ENCODE results near the gene LGALS9. TPM values are rescaled to one million over a fixed set of nuclear protein-coding genes. Genes with fewer than 3 reads are reported as not detected.
"Not testable (repeated sequence)": the region's sequence is repeated elsewhere in the genome, so short reads cannot be mapped to it uniquely, and the experiment has no call there.

Gene LGALS9
- total and polyA plus RNA-seq, 2 experiments from 2014 or later = 0.48 to 0.73 TPM

GRCh38 chr17:27671591-27671910 lies 40.6 kb downstream of the LGALS9 start (continued):
- TF ChIP-seq, protein P1, sequence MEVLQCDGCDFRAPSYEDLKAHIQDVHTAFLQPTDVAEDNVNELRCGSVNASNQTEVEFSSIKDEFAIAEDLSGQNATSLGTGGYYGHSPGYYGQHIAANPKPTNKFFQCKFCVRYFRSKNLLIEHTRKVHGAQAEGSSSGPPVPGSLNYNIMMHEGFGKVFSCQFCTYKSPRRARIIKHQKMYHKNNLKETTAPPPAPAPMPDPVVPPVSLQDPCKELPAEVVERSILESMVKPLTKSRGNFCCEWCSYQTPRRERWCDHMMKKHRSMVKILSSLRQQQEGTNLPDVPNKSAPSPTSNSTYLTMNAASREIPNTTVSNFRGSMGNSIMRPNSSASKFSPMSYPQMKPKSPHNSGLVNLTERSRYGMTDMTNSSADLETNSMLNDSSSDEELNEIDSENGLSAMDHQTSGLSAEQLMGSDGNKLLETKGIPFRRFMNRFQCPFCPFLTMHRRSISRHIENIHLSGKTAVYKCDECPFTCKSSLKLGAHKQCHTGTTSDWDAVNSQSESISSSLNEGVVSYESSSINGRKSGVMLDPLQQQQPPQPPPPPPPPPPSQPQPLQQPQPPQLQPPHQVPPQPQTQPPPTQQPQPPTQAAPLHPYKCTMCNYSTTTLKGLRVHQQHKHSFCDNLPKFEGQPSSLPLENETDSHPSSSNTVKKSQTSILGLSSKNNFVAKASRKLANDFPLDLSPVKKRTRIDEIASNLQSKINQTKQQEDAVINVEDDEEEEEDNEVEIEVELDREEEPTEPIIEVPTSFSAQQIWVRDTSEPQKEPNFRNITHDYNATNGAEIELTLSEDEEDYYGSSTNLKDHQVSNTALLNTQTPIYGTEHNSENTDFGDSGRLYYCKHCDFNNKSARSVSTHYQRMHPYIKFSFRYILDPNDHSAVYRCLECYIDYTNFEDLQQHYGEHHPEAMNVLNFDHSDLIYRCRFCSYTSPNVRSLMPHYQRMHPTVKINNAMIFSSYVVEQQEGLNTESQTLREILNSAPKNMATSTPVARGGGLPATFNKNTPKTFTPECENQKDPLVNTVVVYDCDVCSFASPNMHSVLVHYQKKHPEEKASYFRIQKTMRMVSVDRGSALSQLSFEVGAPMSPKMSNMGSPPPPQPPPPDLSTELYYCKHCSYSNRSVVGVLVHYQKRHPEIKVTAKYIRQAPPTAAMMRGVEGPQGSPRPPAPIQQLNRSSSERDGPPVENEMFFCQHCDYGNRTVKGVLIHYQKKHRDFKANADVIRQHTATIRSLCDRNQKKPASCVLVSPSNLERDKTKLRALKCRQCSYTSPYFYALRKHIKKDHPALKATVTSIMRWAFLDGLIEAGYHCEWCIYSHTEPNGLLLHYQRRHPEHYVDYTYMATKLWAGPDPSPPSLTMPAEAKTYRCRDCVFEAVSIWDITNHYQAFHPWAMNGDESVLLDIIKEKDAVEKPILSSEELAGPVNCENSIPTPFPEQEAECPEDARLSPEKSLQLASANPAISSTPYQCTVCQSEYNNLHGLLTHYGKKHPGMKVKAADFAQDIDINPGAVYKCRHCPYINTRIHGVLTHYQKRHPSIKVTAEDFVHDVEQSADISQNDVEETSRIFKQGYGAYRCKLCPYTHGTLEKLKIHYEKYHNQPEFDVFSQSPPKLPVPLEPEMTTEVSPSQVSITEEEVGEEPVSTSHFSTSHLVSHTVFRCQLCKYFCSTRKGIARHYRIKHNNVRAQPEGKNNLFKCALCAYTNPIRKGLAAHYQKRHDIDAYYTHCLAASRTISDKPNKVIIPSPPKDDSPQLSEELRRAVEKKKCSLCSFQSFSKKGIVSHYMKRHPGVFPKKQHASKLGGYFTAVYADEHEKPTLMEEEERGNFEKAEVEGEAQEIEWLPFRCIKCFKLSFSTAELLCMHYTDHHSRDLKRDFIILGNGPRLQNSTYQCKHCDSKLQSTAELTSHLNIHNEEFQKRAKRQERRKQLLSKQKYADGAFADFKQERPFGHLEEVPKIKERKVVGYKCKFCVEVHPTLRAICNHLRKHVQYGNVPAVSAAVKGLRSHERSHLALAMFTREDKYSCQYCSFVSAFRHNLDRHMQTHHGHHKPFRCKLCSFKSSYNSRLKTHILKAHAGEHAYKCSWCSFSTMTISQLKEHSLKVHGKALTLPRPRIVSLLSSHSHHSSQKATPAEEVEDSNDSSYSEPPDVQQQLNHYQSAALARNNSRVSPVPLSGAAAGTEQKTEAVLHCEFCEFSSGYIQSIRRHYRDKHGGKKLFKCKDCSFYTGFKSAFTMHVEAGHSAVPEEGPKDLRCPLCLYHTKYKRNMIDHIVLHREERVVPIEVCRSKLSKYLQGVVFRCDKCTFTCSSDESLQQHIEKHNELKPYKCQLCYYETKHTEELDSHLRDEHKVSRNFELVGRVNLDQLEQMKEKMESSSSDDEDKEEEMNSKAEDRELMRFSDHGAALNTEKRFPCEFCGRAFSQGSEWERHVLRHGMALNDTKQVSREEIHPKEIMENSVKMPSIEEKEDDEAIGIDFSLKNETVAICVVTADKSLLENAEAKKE (CRISPR knock-in tag; IDR thresholded peaks at IDR 0.05) = no peak
- TF ChIP-seq STAT1 (IDR thresholded peaks at IDR 0.05; ENCODE audit: unreplicated experiment) (no peak), CREB1 (CRISPR knock-in tag; IDR thresholded peaks at IDR 0.05; ENCODE audit: low read depth) (no peak), JUNB (IDR thresholded peaks at IDR 0.05; ENCODE audit: unreplicated experiment) (no peak), ZNF331 (CRISPR knock-in tag; IDR thresholded peaks at IDR 0.05; ENCODE audit: low read depth) (no peak), POLR2AphosphoS5 (IDR thresholded peaks at IDR 0.05; ENCODE audit: low read depth) (no peak), EZH2phosphoT487 (IDR thresholded peaks at IDR 0.05; ENCODE audit: unreplicated experiment) (no peak), ZNF114 (CRISPR knock-in tag; IDR thresholded peaks at IDR 0.05) (no peak)
- TF ChIP-seq, protein P2, sequence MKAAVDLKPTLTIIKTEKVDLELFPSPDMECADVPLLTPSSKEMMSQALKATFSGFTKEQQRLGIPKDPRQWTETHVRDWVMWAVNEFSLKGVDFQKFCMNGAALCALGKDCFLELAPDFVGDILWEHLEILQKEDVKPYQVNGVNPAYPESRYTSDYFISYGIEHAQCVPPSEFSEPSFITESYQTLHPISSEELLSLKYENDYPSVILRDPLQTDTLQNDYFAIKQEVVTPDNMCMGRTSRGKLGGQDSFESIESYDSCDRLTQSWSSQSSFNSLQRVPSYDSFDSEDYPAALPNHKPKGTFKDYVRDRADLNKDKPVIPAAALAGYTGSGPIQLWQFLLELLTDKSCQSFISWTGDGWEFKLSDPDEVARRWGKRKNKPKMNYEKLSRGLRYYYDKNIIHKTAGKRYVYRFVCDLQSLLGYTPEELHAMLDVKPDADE (IDR thresholded peaks at IDR 0.05) = no peak

GRCh38 chr17:27671977-27672480 lies 41.0 kb downstream of the LGALS9 start:
- H3K27ac Mint-ChIP-seq; H3K4me3 Mint-ChIP-seq; H3K9me3 Mint-ChIP-seq; H3K36me3 Mint-ChIP-seq (ENCODE audit: low read depth); H3K4me3 ChIP-seq; H2AFZ ChIP-seq; H3K4me1 ChIP-seq (ENCODE audit: insufficient read depth); H4K20me1 ChIP-seq (replicated peaks; ENCODE audit: insufficient read depth); H3K79me2 ChIP-seq (replicated peaks; ENCODE audit: insufficient read depth); H3K27me3 ChIP-seq (ENCODE audit: insufficient read depth); DNase-seq (ENCODE audit: low spot score); ATAC-seq; H3K4me2 ChIP-seq; H3K9me2 ChIP-seq (ENCODE audit: insufficient read depth); H3K4me1 Mint-ChIP-seq; H3K27ac ChIP-seq (ENCODE audit: low read depth); H3F3A ChIP-seq (replicated peaks; ENCODE audit: low read depth); H3K36me3 ChIP-seq (ENCODE audit: insufficient read depth): not testable (repeated sequence)
- peaks cover 12% of the 10 kb centered on the region for H3K27me3 Mint-ChIP-seq (ENCODE audit: insufficient read depth, low read depth, poor library complexity)
